ENCODE data around the gene ADNP2.

GRCh38 chr18:80067897-80068296 lies 41.2 kb upstream of the ADNP2 start:
- TF ChIP-seq CTCF (IDR thresholded peaks at IDR 0.05), result no peak
- no peak for TF ChIP-seq POLR2A (IDR thresholded peaks at IDR 0.05)
